ENCODE measurements around the gene CWC15.

GRCh38 chr11:94912806-94913205, 60.5 kb downstream of the CWC15 start:
- TF ChIP-seq ZNF24 (tag by site-specific recombination; IDR thresholded peaks at IDR 0.05): no peak
- no peak for TF ChIP-seq ZNF596 (tag by site-specific recombination; IDR thresholded peaks at IDR 0.05)
- TF ChIP-seq ZFP41 (tag by site-specific recombination; IDR thresholded peaks at IDR 0.05; ENCODE audit: borderline replicate concordance): no peak
- no peak for TF ChIP-seq CTCF (tag by site-specific recombination; IDR thresholded peaks at IDR 0.05)
- TF ChIP-seq ZNF10 (tag by site-specific recombination; IDR thresholded peaks at IDR 0.05): no peak
- TF ChIP-seq ZNF654 (tag by site-specific recombination; IDR thresholded peaks at IDR 0.05; ENCODE audit: low read depth): no peak
- no peak for TF ChIP-seq ZBTB1 (tag by site-specific recombination; IDR thresholded peaks at IDR 0.05)
- TF ChIP-seq ZNF335 (tag by site-specific recombination; conservative IDR thresholded peaks at IDR 0.05): no peak
- no peak for TF ChIP-seq BCL11A (tag by site-specific recombination; IDR thresholded peaks at IDR 0.05; ENCODE audit: low read depth)
- no peak for TF ChIP-seq ZNF274 (IDR thresholded peaks at IDR 0.05; ENCODE audit: low read length)
- no peak for TF ChIP-seq ZNF274 (tag by site-specific recombination; IDR thresholded peaks at IDR 0.05; ENCODE audit: borderline replicate concordance)
- no peak for TF ChIP-seq ZNF513 (tag by site-specific recombination; IDR thresholded peaks at IDR 0.05)
- no peak for TF ChIP-seq ZNF248 (tag by site-specific recombination; IDR thresholded peaks at IDR 0.05)

All from HEK293 (cell line).